K562 (cell line): ENCODE measurements around the gene MED15. TPM values are rescaled to one million over a fixed set of nuclear protein-coding genes. Genes with fewer than 3 reads are reported as not detected.

ENCODE experiments used
- ATF7 ChIP-seq: fragments of 450-650 bp; IDR thresholded peaks from 2 replicates; pipeline ENCODE4 v1.7.1; 2014; ENCODE audit warnings: mild to moderate bottlenecking, moderate library complexity
- BRCA1 ChIP-seq, 2 experiments: fragments of 450-650 bp in 1 of 2; sonication (generic) in 1 of 2; formaldehyde crosslinking in 1 of 2; IDR thresholded peaks; 2 replicates each; pipeline versions ENCODE4 v1.5.0 to v1.6.1; 2017 to 2020; ENCODE audit warnings: mild to moderate bottlenecking in 1 of 2, missing genetic modification reagents in 1 of 2
- DIDO1 ChIP-seq: fragments of 450-650 bp; IDR thresholded peaks from 2 replicates; pipeline ENCODE4 v1.6.1; 2016; ENCODE audit warnings: low read depth, missing biosample characterization, missing genetic modification characterization
- ELF4 ChIP-seq: fragments of 450-650 bp; formaldehyde crosslinking; IDR thresholded peaks from 2 replicates; pipeline ENCODE4 v1.4.0; 2022; ENCODE audit warnings: missing genetic modification characterization
- EP300 ChIP-seq: IDR thresholded peaks from 2 replicates; pipeline ENCODE4 v1.6.1; 2012; ENCODE audit warnings: low read length, improper control_type of control experiment
- IRF1 ChIP-seq: sonication (generic); formaldehyde crosslinking; IDR thresholded peaks from 2 replicates; pipeline ENCODE4 v1.8.0; 2022; ENCODE audit warnings: missing genetic modification reagents, mild to moderate bottlenecking, borderline replicate concordance
- JUNB ChIP-seq: fragments of 450-650 bp; formaldehyde crosslinking; conservative IDR thresholded peaks from 2 replicates; pipeline ENCODE4 v1.4.0; 2020; ENCODE audit warnings: mild to moderate bottlenecking
- MYC ChIP-seq, 2 experiments: fragments of 250-450 bp in 1 of 2; sonication (Bioruptor Pico) in 1 of 2; IDR thresholded peaks; 2 replicates each; pipeline versions ENCODE4 v1.5.1 to v1.6.1; 2012 to 2021; ENCODE audit warnings: low read depth in 2 of 2, borderline replicate concordance in 1 of 2, improper control_type of control experiment in 1 of 2, low read length in 1 of 2, mild to moderate bottlenecking in 1 of 2, moderate library complexity in 1 of 2
- SRF ChIP-seq, 2 experiments: fragments of 250-450, 450-650 bp in 1 of 2; sonication (Bioruptor Pico) in 1 of 2; sonication (generic) in 1 of 2; formaldehyde crosslinking; IDR thresholded peaks; 2 replicates each; pipeline versions ENCODE4 v1.5.0 to v1.5.1; 2020 to 2022; ENCODE audit warnings: mild to moderate bottlenecking in 1 of 2, missing genetic modification reagents in 1 of 2
- ZNF512 ChIP-seq: IDR thresholded peaks from 2 replicates; pipeline ENCODE4 v1.6.1; 2016; ENCODE audit warnings: missing genetic modification characterization, missing compliant biosample characterization
- polyA plus RNA-seq, 8 experiments: library from polyadenylated mRNA; depleted of rRNA in 4 of 8; stranded (reverse) in 5 of 8; unstranded in 3 of 8; fragments of >200 nt; fragmentation: Nextera tagmentation in 2 of 8; fragmentation: Illumina TruSeq in 1 of 8; extraction: Ambion mirVana in 2 of 8; extraction: Trizol in 1 of 8; gene quantifications; 2 replicates each; pipeline versions ENCODE4 v1.2.1 to v1.2.3, GENCODE V29; 2011 to 2014; ENCODE audit warnings: inconsistent platforms in 1 of 8, missing spikeins in 1 of 8
- total RNA-seq, 7 experiments: library from RNA; depleted of rRNA in 6 of 7; stranded (reverse); fragments of >200 nt in 6 of 7; fragmentation: Illumina TruSeq in 2 of 7; extraction: Trizol in 2 of 7; gene quantifications; 2 replicates each; pipeline versions ENCODE4 v1.2.1 to v1.2.3, GENCODE V29; 2011 to 2021; ENCODE audit warnings: low replicate concordance in 1 of 7
- TF ChIP-seq, protein P1 (sequence below): fragments of 450-650 bp; IDR thresholded peaks from 2 replicates; pipeline ENCODE4 v1.6.1; 2016; ENCODE audit warnings: mild to moderate bottlenecking, moderate library complexity

The MED15 gene
- total and polyA plus RNA-seq, 9 of the 15 experiments (the other 6 are each of a cell fraction or from before 2014, with no cell fraction given) = 4.0 to 271 (median 60.1) TPM

DNA sequence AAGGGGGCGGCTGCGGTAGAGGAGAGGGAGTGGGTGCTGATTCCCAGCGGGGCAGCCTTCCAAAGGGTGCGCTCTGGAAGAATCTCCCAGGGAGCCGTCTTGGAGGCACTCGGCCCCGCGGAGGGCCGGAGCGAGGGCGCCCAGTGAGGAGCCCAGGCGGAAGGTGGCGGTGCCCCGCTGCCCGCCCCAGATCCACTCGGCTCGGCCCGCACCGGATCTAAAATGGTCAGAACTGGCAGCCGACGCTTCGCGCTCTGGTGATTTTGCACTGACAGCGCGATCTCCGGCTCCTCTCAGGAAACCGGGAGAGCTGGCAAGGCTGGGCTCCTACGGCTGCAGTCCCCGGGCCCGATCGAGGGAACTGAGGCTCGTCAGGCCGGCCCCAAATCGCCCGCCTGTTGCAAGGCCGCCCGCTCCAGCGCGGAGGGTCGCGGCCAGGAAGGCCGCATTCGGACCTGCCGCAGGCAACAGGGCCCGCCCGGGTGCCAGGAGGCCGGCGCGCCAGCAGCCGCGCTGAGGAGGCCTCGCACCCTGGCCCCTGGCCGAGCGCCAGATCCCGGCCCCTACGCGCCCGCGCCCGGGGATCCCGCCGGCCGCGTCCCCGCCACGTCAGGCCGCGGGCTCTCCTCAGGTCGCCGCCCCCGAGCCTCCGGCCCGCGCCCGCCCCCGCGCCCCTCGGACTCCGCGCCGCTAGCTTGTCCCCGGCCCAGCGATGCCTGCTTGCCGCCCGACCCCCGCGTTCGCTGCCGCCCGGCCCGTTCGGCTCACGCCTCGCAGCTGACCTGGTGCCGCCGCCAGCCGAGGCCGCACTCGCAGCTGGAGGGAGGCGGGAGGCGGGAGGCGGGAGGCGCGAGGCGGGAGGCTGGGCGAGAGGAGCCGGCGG, 12.2 kb upstream of the MED15 start, which contains the start of gene KLHL22 (continued):
- TF ChIP-seq, protein P1, sequence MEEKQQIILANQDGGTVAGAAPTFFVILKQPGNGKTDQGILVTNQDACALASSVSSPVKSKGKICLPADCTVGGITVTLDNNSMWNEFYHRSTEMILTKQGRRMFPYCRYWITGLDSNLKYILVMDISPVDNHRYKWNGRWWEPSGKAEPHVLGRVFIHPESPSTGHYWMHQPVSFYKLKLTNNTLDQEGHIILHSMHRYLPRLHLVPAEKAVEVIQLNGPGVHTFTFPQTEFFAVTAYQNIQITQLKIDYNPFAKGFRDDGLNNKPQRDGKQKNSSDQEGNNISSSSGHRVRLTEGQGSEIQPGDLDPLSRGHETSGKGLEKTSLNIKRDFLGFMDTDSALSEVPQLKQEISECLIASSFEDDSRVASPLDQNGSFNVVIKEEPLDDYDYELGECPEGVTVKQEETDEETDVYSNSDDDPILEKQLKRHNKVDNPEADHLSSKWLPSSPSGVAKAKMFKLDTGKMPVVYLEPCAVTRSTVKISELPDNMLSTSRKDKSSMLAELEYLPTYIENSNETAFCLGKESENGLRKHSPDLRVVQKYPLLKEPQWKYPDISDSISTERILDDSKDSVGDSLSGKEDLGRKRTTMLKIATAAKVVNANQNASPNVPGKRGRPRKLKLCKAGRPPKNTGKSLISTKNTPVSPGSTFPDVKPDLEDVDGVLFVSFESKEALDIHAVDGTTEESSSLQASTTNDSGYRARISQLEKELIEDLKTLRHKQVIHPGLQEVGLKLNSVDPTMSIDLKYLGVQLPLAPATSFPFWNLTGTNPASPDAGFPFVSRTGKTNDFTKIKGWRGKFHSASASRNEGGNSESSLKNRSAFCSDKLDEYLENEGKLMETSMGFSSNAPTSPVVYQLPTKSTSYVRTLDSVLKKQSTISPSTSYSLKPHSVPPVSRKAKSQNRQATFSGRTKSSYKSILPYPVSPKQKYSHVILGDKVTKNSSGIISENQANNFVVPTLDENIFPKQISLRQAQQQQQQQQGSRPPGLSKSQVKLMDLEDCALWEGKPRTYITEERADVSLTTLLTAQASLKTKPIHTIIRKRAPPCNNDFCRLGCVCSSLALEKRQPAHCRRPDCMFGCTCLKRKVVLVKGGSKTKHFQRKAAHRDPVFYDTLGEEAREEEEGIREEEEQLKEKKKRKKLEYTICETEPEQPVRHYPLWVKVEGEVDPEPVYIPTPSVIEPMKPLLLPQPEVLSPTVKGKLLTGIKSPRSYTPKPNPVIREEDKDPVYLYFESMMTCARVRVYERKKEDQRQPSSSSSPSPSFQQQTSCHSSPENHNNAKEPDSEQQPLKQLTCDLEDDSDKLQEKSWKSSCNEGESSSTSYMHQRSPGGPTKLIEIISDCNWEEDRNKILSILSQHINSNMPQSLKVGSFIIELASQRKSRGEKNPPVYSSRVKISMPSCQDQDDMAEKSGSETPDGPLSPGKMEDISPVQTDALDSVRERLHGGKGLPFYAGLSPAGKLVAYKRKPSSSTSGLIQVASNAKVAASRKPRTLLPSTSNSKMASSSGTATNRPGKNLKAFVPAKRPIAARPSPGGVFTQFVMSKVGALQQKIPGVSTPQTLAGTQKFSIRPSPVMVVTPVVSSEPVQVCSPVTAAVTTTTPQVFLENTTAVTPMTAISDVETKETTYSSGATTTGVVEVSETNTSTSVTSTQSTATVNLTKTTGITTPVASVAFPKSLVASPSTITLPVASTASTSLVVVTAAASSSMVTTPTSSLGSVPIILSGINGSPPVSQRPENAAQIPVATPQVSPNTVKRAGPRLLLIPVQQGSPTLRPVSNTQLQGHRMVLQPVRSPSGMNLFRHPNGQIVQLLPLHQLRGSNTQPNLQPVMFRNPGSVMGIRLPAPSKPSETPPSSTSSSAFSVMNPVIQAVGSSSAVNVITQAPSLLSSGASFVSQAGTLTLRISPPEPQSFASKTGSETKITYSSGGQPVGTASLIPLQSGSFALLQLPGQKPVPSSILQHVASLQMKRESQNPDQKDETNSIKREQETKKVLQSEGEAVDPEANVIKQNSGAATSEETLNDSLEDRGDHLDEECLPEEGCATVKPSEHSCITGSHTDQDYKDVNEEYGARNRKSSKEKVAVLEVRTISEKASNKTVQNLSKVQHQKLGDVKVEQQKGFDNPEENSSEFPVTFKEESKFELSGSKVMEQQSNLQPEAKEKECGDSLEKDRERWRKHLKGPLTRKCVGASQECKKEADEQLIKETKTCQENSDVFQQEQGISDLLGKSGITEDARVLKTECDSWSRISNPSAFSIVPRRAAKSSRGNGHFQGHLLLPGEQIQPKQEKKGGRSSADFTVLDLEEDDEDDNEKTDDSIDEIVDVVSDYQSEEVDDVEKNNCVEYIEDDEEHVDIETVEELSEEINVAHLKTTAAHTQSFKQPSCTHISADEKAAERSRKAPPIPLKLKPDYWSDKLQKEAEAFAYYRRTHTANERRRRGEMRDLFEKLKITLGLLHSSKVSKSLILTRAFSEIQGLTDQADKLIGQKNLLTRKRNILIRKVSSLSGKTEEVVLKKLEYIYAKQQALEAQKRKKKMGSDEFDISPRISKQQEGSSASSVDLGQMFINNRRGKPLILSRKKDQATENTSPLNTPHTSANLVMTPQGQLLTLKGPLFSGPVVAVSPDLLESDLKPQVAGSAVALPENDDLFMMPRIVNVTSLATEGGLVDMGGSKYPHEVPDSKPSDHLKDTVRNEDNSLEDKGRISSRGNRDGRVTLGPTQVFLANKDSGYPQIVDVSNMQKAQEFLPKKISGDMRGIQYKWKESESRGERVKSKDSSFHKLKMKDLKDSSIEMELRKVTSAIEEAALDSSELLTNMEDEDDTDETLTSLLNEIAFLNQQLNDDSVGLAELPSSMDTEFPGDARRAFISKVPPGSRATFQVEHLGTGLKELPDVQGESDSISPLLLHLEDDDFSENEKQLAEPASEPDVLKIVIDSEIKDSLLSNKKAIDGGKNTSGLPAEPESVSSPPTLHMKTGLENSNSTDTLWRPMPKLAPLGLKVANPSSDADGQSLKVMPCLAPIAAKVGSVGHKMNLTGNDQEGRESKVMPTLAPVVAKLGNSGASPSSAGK = no peak
- TF ChIP-seq EP300 (no peak), BRCA1 (IDR thresholded peaks at IDR 0.05) (no peak), BRCA1 (CRISPR knock-in tag; IDR thresholded peaks at IDR 0.05) (no peak), SRF (CRISPR knock-in tag; IDR thresholded peaks at IDR 0.05) (peak in 1 of 2 experiments; percentile 22; a peak in 1 of 4 replicates), ELF4 (no peak), JUNB (CRISPR knock-in tag) (no peak), DIDO1 (no peak), ZNF512 (no peak), IRF1 (no peak), MYC (IDR thresholded peaks at IDR 0.05; ENCODE audit: low read depth, low read length) (no peak), MYC (CRISPR knock-in tag; IDR thresholded peaks at IDR 0.05; ENCODE audit: borderline replicate concordance, low read depth) (peak; percentile 95), ATF7 (no peak)
